ENCODE measurements around the gene RHBDL1.

- TF ChIP-seq CTCF (IDR thresholded peaks at IDR 0.05; ENCODE audit: low read depth, low read length, poor library complexity, severe bottlenecking), result no peak
- no peak for TF ChIP-seq EZH2phosphoT487 (IDR thresholded peaks at IDR 0.05; ENCODE audit: borderline replicate concordance, low read length)
Observed at GRCh38 chr16:633336-634050, 42.0 kb upstream of the RHBDL1 start.
